Mesothelial cell of epicardium (in vitro differentiated cells): ENCODE results near the gene ATRN. TPM values are rescaled to one million over a fixed set of nuclear protein-coding genes. Genes with fewer than 3 reads are reported as not detected.
"Not testable (repeated sequence)": the region's sequence is repeated elsewhere in the genome, so short reads cannot be mapped to it uniquely, and the experiment has no call there.

Experiments
- DNase-seq, 2 experiments: peaks; one replicate each; pipeline ENCODE4 v3.0.0; 2021; ENCODE audit warnings: low spot score in 2 of 2; ENCODE audit not compliant: unreplicated experiment in 2 of 2
- H3K27ac Mint-ChIP-seq: 2 replicates; pipeline ENCODE4 v1.8.0; 2021; ENCODE audit warnings: mixed read lengths
- H3K27me3 Mint-ChIP-seq: 2 replicates; pipeline ENCODE4 v1.8.0; 2021; ENCODE audit warnings: low read depth, mixed read lengths
- H3K36me3 Mint-ChIP-seq: 2 replicates; pipeline ENCODE4 v1.8.0; 2021; ENCODE audit warnings: mixed read lengths
- H3K4me1 Mint-ChIP-seq: 2 replicates; pipeline ENCODE4 v1.8.0; 2021; ENCODE audit warnings: mixed read lengths
- H3K4me3 Mint-ChIP-seq: 2 replicates; pipeline ENCODE4 v1.8.0; 2021; ENCODE audit warnings: mild to moderate bottlenecking, moderate library complexity, mixed read lengths
- H3K9me3 Mint-ChIP-seq: 2 replicates; pipeline ENCODE4 v1.8.0; 2021; ENCODE audit warnings: mixed read lengths
- CTCF ChIP-seq: fragments of 200-600 bp; sonication (generic); IDR thresholded peaks from one replicate; pipeline ENCODE4 v1.5.0; 2021; ENCODE audit warnings: antibody characterized with exemption; ENCODE audit not compliant: unreplicated experiment
- total RNA-seq: library from RNA; stranded (reverse); gene quantifications from 3 replicates; pipeline ENCODE4 v1.2.1, GENCODE V29; 2021

ATRN gene
- total RNA-seq, 1 donor from 2014 or later = 47.5 TPM

- Mint-ChIP-seq H3K4me3 (peak overlapping the region; percentile 91), H3K9me3 (no peaks in the 10 kb centered on the region), H3K36me3 (no peaks in the 10 kb centered on the region), H3K27me3 (peaks cover 15% of the 10 kb centered on the region), H3K4me1 (peaks cover 26% of the 10 kb centered on the region), H3K27ac (peak overlapping the region; percentile 74)
- no peak for TF ChIP-seq CTCF
- DNase-seq = no peak
Measured at GRCh38 chr20:3470208-3470626, 601 bp upstream of the ATRN start.

GRCh38 chr20:3471397-3472021, 691 bp downstream of the ATRN start:
- DNase-seq = no peak
- Mint-ChIP-seq H3K27me3 (peaks cover 4% of the 10 kb centered on the region), H3K4me1 (peaks cover 26% of the 10 kb centered on the region), H3K9me3 (no peaks in the 10 kb centered on the region), H3K4me3 (peak overlapping the region; percentile 91), H3K36me3 (no peaks in the 10 kb centered on the region), H3K27ac (peak overlapping the region; percentile 86)
- no peak for TF ChIP-seq CTCF

- Mint-ChIP-seq H3K4me1 (peaks cover 26% of the 10 kb centered on the region), H3K27ac (peak overlapping the region; percentile 86), H3K36me3 (no peaks in the 10 kb centered on the region), H3K4me3 (peak overlapping the region; percentile 91), H3K27me3 (no peaks in the 10 kb centered on the region), H3K9me3 (no peaks in the 10 kb centered on the region)
- no peak for TF ChIP-seq CTCF
- DNase-seq = no peak
Measured at GRCh38 chr20:3472105-3472504, 1.3 kb downstream of the ATRN start.

GRCh38 chr20:3473324-3473723, 2.5 kb downstream of the ATRN start:
- H3K36me3 Mint-ChIP-seq = peaks cover 2% of the 10 kb centered on the region
- no peaks in the 10 kb centered on the region for H3K9me3 Mint-ChIP-seq
- H3K4me3 Mint-ChIP-seq = no peak overlapping the region
- TF ChIP-seq CTCF = no peak
- DNase-seq = no peak
- H3K27ac Mint-ChIP-seq = no peak overlapping the region
- H3K27me3 Mint-ChIP-seq = no peaks in the 10 kb centered on the region
- peaks cover 26% of the 10 kb centered on the region for H3K4me1 Mint-ChIP-seq

GRCh38 chr20:3473944-3474343, 3.1 kb downstream of the ATRN start:
- Mint-ChIP-seq H3K4me3 (no peak overlapping the region), H3K27me3 (no peaks in the 10 kb centered on the region)

GRCh38 chr20:3477003-3477860, 6.4 kb downstream of the ATRN start:
- peaks cover 17% of the 10 kb centered on the region for H3K4me1 Mint-ChIP-seq
- not testable (repeated sequence) for H3K4me3 Mint-ChIP-seq, DNase-seq, H3K27me3 Mint-ChIP-seq, H3K9me3 Mint-ChIP-seq, H3K27ac Mint-ChIP-seq, H3K36me3 Mint-ChIP-seq

More at GRCh38 chr20:3473944-3474343, 3.1 kb downstream of the ATRN start:
- Mint-ChIP-seq H3K27ac (no peak overlapping the region), H3K9me3 (no peaks in the 10 kb centered on the region), H3K4me1 (peaks cover 26% of the 10 kb centered on the region), H3K36me3 (peaks cover 4% of the 10 kb centered on the region)
- DNase-seq = no peak
- no peak for TF ChIP-seq CTCF
